ENCODE measurements around the gene FAM237A. TPM values are rescaled to one million over a fixed set of nuclear protein-coding genes. Genes with fewer than 3 reads are reported as not detected.
A peak's percentile ranks its signal among the peaks of the same experiment; 100 is the strongest.

FAM237A gene
- polyA plus RNA-seq, result not detected in 2 replicates
- not detected in 2 replicates for polyA minus RNA-seq

GRCh38 chr2:206642075-206643025 is at the start of gene FAM237A:
Gene FAM237A (plus strand): TSS chr2:206642487. CDS start chr2:206644237, 1,750 bp downstream.
- H3K79me2 ChIP-seq (replicated peaks; ENCODE audit: insufficient read depth, low read length), result no peaks in the 10 kb centered on the region
- H3K27ac ChIP-seq (ENCODE audit: low read length), result no peak within 1 kb of the TSS
- H2AFZ ChIP-seq (ENCODE audit: low read depth, low read length), result no peak within 1 kb of the TSS
- peak within 1 kb of the TSS; percentile 64 for H3K4me3 ChIP-seq (ENCODE audit: low read length)
- peaks cover 46% of the 10 kb centered on the region for H3K27me3 ChIP-seq (ENCODE audit: insufficient read depth, low read depth, low read length)
- no peaks in the 10 kb centered on the region for H3K9me3 ChIP-seq (ENCODE audit: low read length)
- H3K36me3 ChIP-seq (ENCODE audit: insufficient read depth, low read length), result no peaks in the 10 kb centered on the region
- no peak within 1 kb of the TSS for H3K9ac ChIP-seq (ENCODE audit: low read length)
- TF ChIP-seq RAD21 (conservative IDR thresholded peaks at IDR 0.05) (no peak), POLR2AphosphoS5 (IDR thresholded peaks at IDR 0.05) (no peak), REST (IDR thresholded peaks at IDR 0.05; ENCODE audit: borderline replicate concordance) (peak; percentile 81)
- no peaks in the 10 kb centered on the region for H4K20me1 ChIP-seq (ENCODE audit: insufficient read depth)
- H3F3A ChIP-seq (ENCODE audit: insufficient read depth, low read length, poor library complexity, severe bottlenecking), result no peaks in the 10 kb centered on the region
- peak within 1 kb of the TSS; percentile 38 for H3K4me2 ChIP-seq (ENCODE audit: low read length)
- H3K9me2 ChIP-seq (ENCODE audit: insufficient read depth, low read length), result no peaks in the 10 kb centered on the region

- no peaks in the 10 kb centered on the region for H4K20me1 ChIP-seq (ENCODE audit: insufficient read depth)
- no peaks in the 10 kb centered on the region for H3K9me2 ChIP-seq (ENCODE audit: insufficient read depth, low read length)
- no peak overlapping the region for H3K9ac ChIP-seq (ENCODE audit: low read length)
- H3K36me3 ChIP-seq (ENCODE audit: insufficient read depth, low read length), result no peaks in the 10 kb centered on the region
- H3K27me3 ChIP-seq (ENCODE audit: insufficient read depth, low read depth, low read length), result no peaks in the 10 kb centered on the region
- no peak overlapping the region for H3K4me3 ChIP-seq (ENCODE audit: low read length)
- H3F3A ChIP-seq (ENCODE audit: insufficient read depth, low read length, poor library complexity, severe bottlenecking), result no peaks in the 10 kb centered on the region
- H2AFZ ChIP-seq (ENCODE audit: low read depth, low read length), result no peak overlapping the region
- H3K27ac ChIP-seq (ENCODE audit: low read length), result no peak overlapping the region
- no peak for TF ChIP-seq REST (IDR thresholded peaks at IDR 0.05; ENCODE audit: borderline replicate concordance)
- TF ChIP-seq CTCF (IDR thresholded peaks at IDR 0.05; ENCODE audit: poor library complexity, severe bottlenecking), result no peak
- TF ChIP-seq MXI1 (conservative IDR thresholded peaks at IDR 0.05; ENCODE audit: poor library complexity, severe bottlenecking), result no peak
- TF ChIP-seq TAF1 (IDR thresholded peaks at IDR 0.05; ENCODE audit: low read depth), result no peak
- no peak for TF ChIP-seq POLR2AphosphoS5 (IDR thresholded peaks at IDR 0.05)
- no peak for TF ChIP-seq EZH2 (IDR thresholded peaks at IDR 0.05; ENCODE audit: borderline replicate concordance, insufficient read depth, low read length, poor library complexity, severe bottlenecking)
- TF ChIP-seq SMC3 (conservative IDR thresholded peaks at IDR 0.05; ENCODE audit: poor library complexity), result no peak
- no peak for TF ChIP-seq RAD21 (conservative IDR thresholded peaks at IDR 0.05)
- no peak for TF ChIP-seq EP300 (conservative IDR thresholded peaks at IDR 0.05; ENCODE audit: poor library complexity, severe bottlenecking)
- no peaks in the 10 kb centered on the region for H3K79me2 ChIP-seq (replicated peaks; ENCODE audit: insufficient read depth, low read length)
- H3K9me3 ChIP-seq (ENCODE audit: low read length), result no peaks in the 10 kb centered on the region
- no peak overlapping the region for H3K4me2 ChIP-seq (ENCODE audit: low read length)
These were observed 44.5 kb upstream of the FAM237A start for GRCh38 chr2:206597717-206598218.

Measured in neural cell (in vitro differentiated cells).